ENCODE results near the gene CDKN2AIP. TPM values are rescaled to one million over a fixed set of nuclear protein-coding genes. Genes with fewer than 3 reads are reported as not detected.
A peak's percentile ranks its signal among the peaks of the same experiment; 100 is the strongest.

CDKN2AIP gene
- total and polyA plus RNA-seq, 10 donors, result 11.6 to 27.9 (median 17.8) TPM

- Histone ChIP-seq H3K27ac (no peak overlapping the region), H3K4me1 (peaks cover 0 to 3% (median 0%) of the 10 kb centered on the region in 6 donors), H3K36me3 (no peaks in the 10 kb centered on the region), H3K4me3 (no peak overlapping the region), H3K9me3 (no peaks in the 10 kb centered on the region), H3K27me3 (replicated peaks in 1 of 7) (no peaks in the 10 kb centered on the region)
- intact Hi-C loops (cut with DNase I; ENCODE audit: low total_unique reads), result no loop called here
- DNase-seq, result no peak
- WGBS, 5 donors, result 71 to 78% (median 75%) methylated on average over 11 of the region's 11 CpGs
- TF ChIP-seq CTCF (IDR thresholded peaks at IDR 0.05 in 8 of 11, conservative IDR thresholded peaks at IDR 0.05 in 3 of 11) (no peak), POLR2AphosphoS5 (IDR thresholded peaks at IDR 0.05) (peak in 1 of 3 donors; percentile 17)
Observed at GRCh38 chr4:183412821-183413220, 31.6 kb upstream of the CDKN2AIP start.

GRCh38 chr4:183413234-183414200 lies 30.9 kb upstream of the CDKN2AIP start:
- no peak overlapping the region for H3K4me3 ChIP-seq
- 85 to 93% (median 91%) methylated on average over 22 to 28 of the region's 28 CpGs for WGBS, 5 donors
- TF ChIP-seq POLR2AphosphoS5 (IDR thresholded peaks at IDR 0.05) (no peak), CTCF (IDR thresholded peaks at IDR 0.05 in 8 of 11, conservative IDR thresholded peaks at IDR 0.05 in 3 of 11) (no peak), POLR2A (IDR thresholded peaks at IDR 0.05) (no peak)
- H3K9me3 ChIP-seq, result no peaks in the 10 kb centered on the region
- H3K27ac ChIP-seq, result no peak overlapping the region
- DNase-seq, result no peak
- intact Hi-C loops (cut with DNase I; ENCODE audit: low total_unique reads), result no loop called here
- H3K4me1 ChIP-seq, result no peaks in the 10 kb centered on the region
- no peaks in the 10 kb centered on the region for H3K27me3 ChIP-seq (replicated peaks in 1 of 7)
- no peaks in the 10 kb centered on the region for H3K36me3 ChIP-seq

- no peak overlapping the region for H3K27ac ChIP-seq
- no peak overlapping the region for H3K4me3 ChIP-seq
- H3K9me3 ChIP-seq, result no peaks in the 10 kb centered on the region
- no peaks in the 10 kb centered on the region for H3K36me3 ChIP-seq
- intact Hi-C loops (cut with DNase I; ENCODE audit: low total_unique reads), result no loop called here
- H3K4me1 ChIP-seq, result no peaks in the 10 kb centered on the region
- WGBS, 5 donors, result 71 to 83% (median 79%) methylated on average over 10 of the region's 10 CpGs
- no peaks in the 10 kb centered on the region for H3K27me3 ChIP-seq (replicated peaks in 1 of 7)
- no peak for DNase-seq
- TF ChIP-seq POLR2AphosphoS5 (IDR thresholded peaks at IDR 0.05) (no peak), CTCF (IDR thresholded peaks at IDR 0.05 in 8 of 11, conservative IDR thresholded peaks at IDR 0.05 in 3 of 11) (no peak), POLR2A (IDR thresholded peaks at IDR 0.05) (no peak)
Observed at GRCh38 chr4:183416879-183417755, 27.3 kb upstream of the CDKN2AIP start.

Data from spleen (tissue), 11 donors.